Stimulated activated CD8-positive, alpha-beta memory T cell treated with anti-CD3 and anti-CD28 coated beads, Interleukin-2, amount 100 ng/mL, for 48 hours (primary cell): Measurements from ENCODE around the gene KDR.

ENCODE experiments used
- DNase-seq, 2 donors: peaks; one replicate each; pipeline ENCODE4 v3.0.0-alpha.2; 2020; ENCODE audit warnings: low read depth in 2 of 2

KDR gene

GRCh38 chr4:55029821-55030503, 95.4 kb downstream of the KDR start:
- no peak for DNase-seq

GRCh38 chr4:55029321-55029720, 96.1 kb downstream of the KDR start:
- DNase-seq, result no peak
